Activated naive CD4-positive, alpha-beta T cell treated with anti-CD3 and anti-CD28 coated beads, Interleukin-2, amount 50 U/mL, for 24 hours (primary cell): ENCODE results near the gene VMP1.
"Not testable (repeated sequence)": the region's sequence is repeated elsewhere in the genome, so short reads cannot be mapped to it uniquely, and the experiment has no call there.

Experiments used
- H3K27ac Mint-ChIP-seq: one replicate; pipeline ENCODE4 v1.8.0; 2021; ENCODE audit warnings: mild to moderate bottlenecking, mixed read lengths
- H3K27me3 Mint-ChIP-seq: one replicate; pipeline ENCODE4 v1.8.0; 2021; ENCODE audit warnings: mixed read lengths
- H3K36me3 Mint-ChIP-seq: one replicate; pipeline ENCODE4 v1.8.0; 2021; ENCODE audit warnings: mixed read lengths
- H3K4me1 Mint-ChIP-seq: one replicate; pipeline ENCODE4 v1.8.0; 2021; ENCODE audit warnings: mixed read lengths
- H3K4me3 Mint-ChIP-seq: one replicate; pipeline ENCODE4 v1.8.0; 2021; ENCODE audit warnings: mild to moderate bottlenecking, mixed read lengths
- H3K9me3 Mint-ChIP-seq: one replicate; pipeline ENCODE4 v1.8.0; 2021; ENCODE audit warnings: mixed read lengths

VMP1 gene

DNA sequence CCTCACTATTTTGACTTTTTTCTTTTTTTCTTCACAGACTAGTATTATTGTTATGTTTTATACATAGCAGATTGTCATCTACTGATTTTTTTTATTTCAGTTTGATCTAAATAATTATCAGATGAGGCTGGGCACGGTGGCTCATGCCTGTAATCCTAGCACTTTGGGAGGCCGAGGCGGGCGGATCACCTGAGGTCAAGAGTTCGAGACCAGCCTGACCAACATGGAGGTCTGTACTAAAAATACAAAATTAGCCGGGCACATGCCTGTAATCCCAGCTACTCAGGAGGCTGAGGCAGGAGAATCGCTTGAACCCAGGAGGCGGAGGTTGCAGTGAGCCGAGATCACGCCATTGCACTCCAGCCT is 85.0 kb downstream of the VMP1 start:
- not testable (repeated sequence) for H3K27me3 Mint-ChIP-seq, H3K9me3 Mint-ChIP-seq, H3K4me3 Mint-ChIP-seq
- peaks cover 23% of the 10 kb centered on the region for H3K4me1 Mint-ChIP-seq
- H3K36me3 Mint-ChIP-seq, result peaks cover 16% of the 10 kb centered on the region
- peak overlapping the region; percentile 41 for H3K27ac Mint-ChIP-seq

DNA sequence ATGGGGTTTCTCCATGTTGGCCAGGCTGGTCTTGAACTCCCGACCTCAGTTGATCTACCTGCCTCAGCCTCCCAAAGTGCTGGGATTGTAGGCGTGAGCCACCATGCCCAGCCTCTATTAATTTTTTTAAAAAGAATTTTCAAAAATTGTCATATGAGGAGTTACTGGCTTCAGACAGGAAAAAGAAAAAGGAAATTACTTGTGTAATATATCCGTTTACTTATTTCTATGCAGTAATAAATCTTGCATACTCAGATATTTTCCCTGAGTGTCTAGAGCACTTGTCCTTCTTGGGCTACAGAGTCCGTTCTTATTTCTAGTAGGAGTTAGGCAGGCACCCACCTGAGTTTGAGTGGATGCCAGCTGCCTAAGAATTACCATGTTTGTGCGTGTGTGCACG is 85.8 kb downstream of the VMP1 start:
- H3K9me3 Mint-ChIP-seq, result no peaks in the 10 kb centered on the region
- no peaks in the 10 kb centered on the region for H3K27me3 Mint-ChIP-seq
- no peak overlapping the region for H3K27ac Mint-ChIP-seq
- no peak overlapping the region for H3K4me3 Mint-ChIP-seq
- peaks cover 16% of the 10 kb centered on the region for H3K36me3 Mint-ChIP-seq
- H3K4me1 Mint-ChIP-seq, result peaks cover 23% of the 10 kb centered on the region

DNA sequence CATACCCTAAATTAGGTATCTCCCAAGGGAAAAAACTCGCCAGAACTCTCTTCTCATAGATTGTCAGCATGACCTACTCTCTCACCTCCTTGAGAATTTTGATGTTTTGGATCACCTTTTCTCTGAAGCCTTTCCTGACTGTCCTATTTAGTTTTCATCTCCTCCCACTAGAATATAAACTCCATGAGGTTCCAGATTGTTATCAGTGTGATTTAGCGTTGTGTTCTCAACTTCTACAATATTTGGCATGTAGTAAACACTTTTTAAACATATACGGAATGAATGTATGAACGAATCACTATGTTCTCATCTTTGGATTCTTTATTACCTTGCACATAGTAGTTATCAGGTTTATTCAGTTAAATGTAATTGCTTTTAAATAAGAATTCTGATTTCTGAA is 88.7 kb downstream of the VMP1 start:
- no peak overlapping the region for H3K4me3 Mint-ChIP-seq
- H3K9me3 Mint-ChIP-seq, result no peaks in the 10 kb centered on the region
- H3K27ac Mint-ChIP-seq, result peak overlapping the region; percentile 14
- H3K36me3 Mint-ChIP-seq, result peaks cover 14% of the 10 kb centered on the region
- H3K4me1 Mint-ChIP-seq, result peaks cover 20% of the 10 kb centered on the region
- no peaks in the 10 kb centered on the region for H3K27me3 Mint-ChIP-seq

DNA sequence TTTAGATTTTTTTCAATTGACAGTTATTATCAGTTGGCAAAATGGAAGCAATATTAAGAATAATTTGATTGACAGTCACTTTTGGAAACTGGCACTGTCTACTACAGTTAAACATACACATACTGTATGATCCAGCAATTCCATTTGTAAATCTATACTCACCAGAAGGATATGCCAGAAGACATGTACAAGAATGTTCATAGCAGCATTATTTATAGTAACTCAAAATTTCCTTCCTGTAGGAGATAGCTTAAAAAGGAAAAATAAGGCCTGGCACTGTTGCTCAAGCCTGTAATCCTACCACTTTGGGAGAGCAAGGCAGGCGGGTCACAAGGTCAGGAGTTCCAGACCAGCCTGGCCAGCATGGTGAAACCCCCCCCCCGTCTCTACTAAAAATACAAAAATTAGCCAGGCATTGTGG is 89.3 kb downstream of the VMP1 start:
- Mint-ChIP-seq H3K9me3 (no peaks in the 10 kb centered on the region), H3K27ac (no peak overlapping the region), H3K36me3 (peaks cover 12% of the 10 kb centered on the region), H3K27me3 (no peaks in the 10 kb centered on the region), H3K4me3 (no peak overlapping the region), H3K4me1 (peaks cover 17% of the 10 kb centered on the region)

DNA sequence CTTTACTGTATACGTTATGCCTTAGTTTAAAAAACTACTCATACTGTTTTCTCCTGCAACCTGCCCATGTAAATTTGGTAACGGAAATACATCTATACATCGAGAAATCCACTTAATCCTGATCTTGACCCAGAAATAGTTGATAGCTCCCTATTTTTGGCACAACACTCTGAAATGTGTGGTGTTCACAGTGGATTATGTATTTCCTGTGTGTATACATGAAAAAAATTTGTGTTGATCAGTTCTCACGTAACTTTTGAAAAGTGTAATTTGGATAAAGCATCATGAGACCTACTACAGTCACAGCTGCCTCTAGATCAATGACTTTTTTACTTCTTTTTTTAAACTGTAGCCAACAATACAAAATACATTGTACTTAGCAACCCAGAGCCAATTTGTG is 90.7 kb downstream of the VMP1 start:
- no peak overlapping the region for H3K4me3 Mint-ChIP-seq
- H3K36me3 Mint-ChIP-seq, result peaks cover 8% of the 10 kb centered on the region
- H3K4me1 Mint-ChIP-seq, result peaks cover 18% of the 10 kb centered on the region
- no peaks in the 10 kb centered on the region for H3K9me3 Mint-ChIP-seq
- no peaks in the 10 kb centered on the region for H3K27me3 Mint-ChIP-seq
- H3K27ac Mint-ChIP-seq, result no peak overlapping the region

DNA sequence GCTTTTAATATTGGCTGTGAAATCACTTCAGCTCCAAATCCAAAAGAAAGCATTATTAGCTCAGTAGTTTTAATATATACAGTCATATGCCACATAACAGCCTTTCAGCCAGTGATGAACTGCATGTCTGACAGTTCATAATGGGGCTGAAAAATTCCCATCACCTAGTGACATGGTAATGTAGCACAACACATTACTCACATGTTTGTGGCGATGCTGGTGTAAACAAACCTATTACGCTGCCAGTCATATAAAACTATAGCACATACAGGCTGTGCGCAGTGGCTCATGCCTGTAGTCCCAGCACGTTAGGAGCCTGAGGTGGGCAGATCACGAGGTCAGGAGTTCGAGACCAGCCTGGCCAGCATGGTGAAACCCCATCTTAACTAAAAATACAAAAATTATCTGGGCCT is 93.1 kb downstream of the VMP1 start:
- H3K27ac Mint-ChIP-seq, result no peak overlapping the region
- no peaks in the 10 kb centered on the region for H3K27me3 Mint-ChIP-seq
- peaks cover 4% of the 10 kb centered on the region for H3K36me3 Mint-ChIP-seq
- H3K4me3 Mint-ChIP-seq, result no peak overlapping the region
- peaks cover 22% of the 10 kb centered on the region for H3K4me1 Mint-ChIP-seq
- no peaks in the 10 kb centered on the region for H3K9me3 Mint-ChIP-seq

DNA sequence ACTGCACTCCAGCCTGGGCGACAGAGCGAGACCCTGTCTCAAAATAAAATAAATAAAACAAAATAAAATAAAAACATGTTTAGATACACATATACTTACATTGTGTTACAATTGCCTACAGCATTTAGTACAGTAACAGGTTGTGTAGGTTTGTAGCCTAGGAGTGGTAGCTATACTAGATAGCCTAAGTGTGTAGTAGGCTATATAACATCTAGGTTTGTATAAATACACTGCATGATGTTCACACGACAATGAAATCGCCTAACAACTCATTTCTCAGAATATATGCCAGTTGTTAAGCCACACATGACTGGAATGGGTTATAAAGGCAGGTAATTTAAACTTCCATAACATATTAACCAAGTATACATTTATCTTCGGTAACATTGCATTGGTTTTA is 94.7 kb downstream of the VMP1 start:
- Mint-ChIP-seq H3K4me3 (no peak overlapping the region), H3K36me3 (no peaks in the 10 kb centered on the region), H3K4me1 (peaks cover 18% of the 10 kb centered on the region), H3K9me3 (no peaks in the 10 kb centered on the region), H3K27me3 (no peaks in the 10 kb centered on the region), H3K27ac (no peak overlapping the region)

DNA sequence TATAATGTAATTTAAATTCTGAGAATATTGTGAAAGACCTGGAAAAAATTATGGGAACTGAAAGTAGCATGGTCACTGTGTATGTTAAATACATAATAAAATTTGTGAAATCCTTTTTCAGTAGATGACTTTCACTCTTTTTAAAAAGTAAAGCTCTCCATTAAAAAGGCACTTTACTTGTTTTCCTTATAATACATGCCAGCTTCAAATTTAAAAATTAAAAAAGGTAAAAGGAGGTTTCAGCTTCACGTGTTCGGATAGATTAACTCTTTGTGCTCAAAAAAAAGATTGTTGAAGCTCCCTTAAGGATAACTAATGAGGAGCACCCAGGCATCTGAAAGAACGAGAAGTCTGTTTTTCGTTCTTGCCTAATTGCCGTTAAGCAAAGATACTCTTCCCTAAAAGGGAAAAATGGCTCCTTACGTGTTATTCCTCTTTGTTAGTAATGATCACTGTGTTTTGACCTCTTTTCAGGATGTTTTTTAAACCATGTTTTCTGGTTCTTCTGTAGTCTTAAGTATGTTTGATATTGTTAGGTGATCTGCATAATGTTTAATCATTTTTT is 97.5 kb downstream of the VMP1 start:
- H3K36me3 Mint-ChIP-seq, result peaks cover 4% of the 10 kb centered on the region
- H3K4me1 Mint-ChIP-seq, result peaks cover 12% of the 10 kb centered on the region
- H3K9me3 Mint-ChIP-seq, result no peaks in the 10 kb centered on the region
- no peaks in the 10 kb centered on the region for H3K27me3 Mint-ChIP-seq
- H3K27ac Mint-ChIP-seq, result no peak overlapping the region
- H3K4me3 Mint-ChIP-seq, result no peak overlapping the region

DNA sequence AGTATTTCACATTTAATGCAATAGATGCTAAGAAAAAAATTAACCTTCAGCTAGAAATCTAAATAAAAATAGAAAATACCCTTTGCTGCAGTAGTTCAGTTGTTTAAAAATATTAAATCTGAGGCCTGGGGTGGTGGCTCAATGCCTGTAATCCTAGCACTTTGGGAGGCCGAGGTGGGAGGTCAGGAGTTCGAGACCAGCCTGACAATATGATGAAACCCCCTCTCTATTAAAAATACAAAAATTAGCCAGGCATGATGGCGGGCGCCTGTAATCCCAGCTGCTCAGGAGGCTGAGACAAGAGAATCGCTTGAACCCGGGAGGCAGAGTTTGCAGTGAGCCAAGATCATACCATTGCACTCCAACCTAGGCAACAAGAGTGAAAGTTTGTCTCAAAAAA is 98.9 kb downstream of the VMP1 start:
- H3K27me3 Mint-ChIP-seq, H3K27ac Mint-ChIP-seq, H3K4me3 Mint-ChIP-seq, H3K9me3 Mint-ChIP-seq, H3K36me3 Mint-ChIP-seq: not testable (repeated sequence)
- peaks cover 12% of the 10 kb centered on the region for H3K4me1 Mint-ChIP-seq

DNA sequence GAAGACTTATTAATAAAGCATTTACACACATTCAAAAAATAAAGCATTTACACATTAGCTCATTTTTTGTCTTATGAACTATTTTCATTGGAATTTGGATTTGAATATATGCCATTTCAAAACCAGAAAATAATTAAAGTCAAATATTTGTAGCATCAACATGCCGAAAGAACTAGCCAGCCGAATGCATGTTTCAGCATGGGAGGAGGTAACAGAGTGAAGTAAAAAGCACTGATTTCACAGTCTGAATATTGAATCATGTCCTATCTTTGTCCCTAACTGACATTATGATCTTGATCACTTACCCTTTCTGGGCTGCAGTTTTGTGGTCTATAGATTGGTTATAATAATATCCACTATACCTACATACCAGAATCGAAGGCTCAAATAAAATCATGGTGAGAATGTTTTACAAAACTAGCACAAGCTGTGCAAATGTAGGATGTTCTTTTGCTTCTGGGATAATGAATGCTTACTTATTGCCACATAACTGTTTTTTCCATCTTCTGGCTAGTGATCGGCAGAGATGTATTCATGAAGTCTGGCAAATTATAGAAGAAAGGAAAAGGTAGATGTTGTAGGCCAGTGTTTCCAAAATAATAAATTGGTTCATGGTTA is 100.5 kb downstream of the VMP1 start:
- Mint-ChIP-seq H3K9me3 (no peaks in the 10 kb centered on the region), H3K4me1 (peaks cover 21% of the 10 kb centered on the region), H3K36me3 (peaks cover 12% of the 10 kb centered on the region), H3K27ac (peak overlapping the region; percentile 19), H3K27me3 (no peaks in the 10 kb centered on the region), H3K4me3 (no peak overlapping the region)

DNA sequence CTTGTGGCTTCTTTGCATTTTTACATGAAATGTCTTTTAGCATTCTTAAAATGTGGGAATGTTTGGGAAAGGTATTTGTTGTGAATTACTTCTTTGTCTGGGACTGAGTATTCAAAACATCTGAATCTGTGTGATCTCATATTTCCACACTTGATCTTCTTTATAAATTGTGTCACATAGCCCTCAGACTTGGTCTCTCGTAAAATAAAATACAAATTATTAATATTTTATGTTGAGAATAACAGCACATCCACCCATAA is 103.4 kb downstream of the VMP1 start:
- Mint-ChIP-seq H3K4me3 (no peak overlapping the region), H3K27ac (no peak overlapping the region), H3K27me3 (no peaks in the 10 kb centered on the region), H3K9me3 (no peaks in the 10 kb centered on the region), H3K4me1 (peaks cover 16% of the 10 kb centered on the region), H3K36me3 (peaks cover 13% of the 10 kb centered on the region)

DNA sequence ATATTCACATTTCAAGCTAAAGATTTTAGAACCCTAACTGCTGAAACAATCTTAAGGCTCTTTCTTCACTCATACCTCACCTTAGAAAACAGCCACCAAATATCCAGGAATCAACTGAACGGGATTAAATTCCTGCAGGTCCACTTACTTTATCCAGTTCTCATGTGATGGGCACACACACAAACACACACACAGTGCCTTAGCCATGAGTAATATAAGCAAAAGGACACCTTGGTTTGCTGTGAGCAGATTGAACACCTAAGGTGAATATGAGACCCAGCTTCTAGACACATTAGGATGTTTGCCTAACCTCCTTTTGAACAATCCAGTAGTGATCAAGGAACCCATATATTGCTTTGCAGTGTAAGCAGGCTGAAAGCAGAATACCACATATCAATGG is 103.8 kb downstream of the VMP1 start:
- no peak overlapping the region for H3K4me3 Mint-ChIP-seq
- no peaks in the 10 kb centered on the region for H3K27me3 Mint-ChIP-seq
- peaks cover 16% of the 10 kb centered on the region for H3K4me1 Mint-ChIP-seq
- no peak overlapping the region for H3K27ac Mint-ChIP-seq
- H3K36me3 Mint-ChIP-seq, result peaks cover 17% of the 10 kb centered on the region
- no peaks in the 10 kb centered on the region for H3K9me3 Mint-ChIP-seq

DNA sequence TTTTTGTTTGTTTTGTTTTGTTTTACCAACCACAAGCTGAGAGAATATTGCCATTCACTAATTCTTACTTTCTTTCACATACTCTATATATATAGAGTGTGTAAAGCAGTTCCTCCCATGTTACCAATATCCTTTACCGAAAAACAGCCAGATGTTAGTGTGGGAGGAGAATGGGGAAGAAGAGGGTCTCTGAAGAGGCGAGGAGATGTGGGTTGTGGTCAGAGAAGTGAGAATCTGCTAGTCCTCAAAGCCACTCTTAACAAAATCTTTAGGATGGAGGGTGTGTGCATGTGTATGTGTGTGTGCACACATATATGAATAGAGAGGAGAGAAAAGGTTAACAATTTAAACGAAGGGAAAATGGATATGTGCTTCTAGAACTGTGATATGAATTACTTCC is 104.7 kb downstream of the VMP1 start:
- Mint-ChIP-seq H3K4me3 (no peak overlapping the region), H3K9me3 (no peaks in the 10 kb centered on the region), H3K27me3 (no peaks in the 10 kb centered on the region), H3K36me3 (peaks cover 19% of the 10 kb centered on the region), H3K27ac (no peak overlapping the region), H3K4me1 (peaks cover 16% of the 10 kb centered on the region)

DNA sequence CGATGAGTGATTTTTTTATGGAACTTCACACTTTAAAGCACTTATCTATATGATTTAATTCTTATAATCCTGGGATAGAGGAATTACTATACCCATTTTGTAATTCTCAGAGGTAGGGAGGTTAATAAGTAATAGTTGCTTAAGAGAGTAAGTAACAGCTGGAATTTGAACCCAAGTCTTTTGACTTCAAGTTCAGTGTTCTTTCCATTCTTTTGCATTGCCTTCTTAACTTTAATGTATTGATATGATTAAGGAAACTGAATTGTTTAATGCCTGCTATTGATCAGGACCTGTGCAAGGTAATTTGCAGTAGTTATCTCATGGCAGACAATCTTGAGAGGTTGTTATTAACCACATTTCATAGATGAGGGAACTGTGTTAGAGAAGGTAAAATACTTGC is 106.8 kb downstream of the VMP1 start:
- no peaks in the 10 kb centered on the region for H3K27me3 Mint-ChIP-seq
- H3K36me3 Mint-ChIP-seq, result peaks cover 14% of the 10 kb centered on the region
- no peak overlapping the region for H3K27ac Mint-ChIP-seq
- peaks cover 10% of the 10 kb centered on the region for H3K4me1 Mint-ChIP-seq
- H3K9me3 Mint-ChIP-seq, result no peaks in the 10 kb centered on the region
- no peak overlapping the region for H3K4me3 Mint-ChIP-seq

DNA sequence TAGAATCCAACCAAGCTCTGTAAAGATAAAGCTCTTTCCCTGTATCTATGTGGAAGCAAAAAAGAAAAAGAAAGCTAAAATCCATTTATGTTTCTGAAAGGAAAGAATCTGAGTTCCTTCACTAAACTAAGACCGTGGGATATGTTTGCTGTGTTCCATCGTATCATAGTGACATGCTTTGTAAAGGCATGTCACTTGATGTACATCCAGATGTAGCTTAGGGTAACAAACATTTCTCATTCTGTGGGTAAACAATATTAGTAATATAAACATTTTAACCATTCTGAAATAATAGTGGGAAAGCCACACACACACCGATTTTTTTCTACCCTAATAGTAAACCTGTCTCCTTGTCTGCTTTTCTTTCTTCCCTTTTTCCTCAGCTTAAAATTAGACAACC is 107.2 kb downstream of the VMP1 start:
- H3K36me3 Mint-ChIP-seq, result peaks cover 14% of the 10 kb centered on the region
- H3K27ac Mint-ChIP-seq, result no peak overlapping the region
- H3K4me1 Mint-ChIP-seq, result peaks cover 10% of the 10 kb centered on the region
- H3K4me3 Mint-ChIP-seq, result no peak overlapping the region
- no peaks in the 10 kb centered on the region for H3K9me3 Mint-ChIP-seq
- H3K27me3 Mint-ChIP-seq, result no peaks in the 10 kb centered on the region

DNA sequence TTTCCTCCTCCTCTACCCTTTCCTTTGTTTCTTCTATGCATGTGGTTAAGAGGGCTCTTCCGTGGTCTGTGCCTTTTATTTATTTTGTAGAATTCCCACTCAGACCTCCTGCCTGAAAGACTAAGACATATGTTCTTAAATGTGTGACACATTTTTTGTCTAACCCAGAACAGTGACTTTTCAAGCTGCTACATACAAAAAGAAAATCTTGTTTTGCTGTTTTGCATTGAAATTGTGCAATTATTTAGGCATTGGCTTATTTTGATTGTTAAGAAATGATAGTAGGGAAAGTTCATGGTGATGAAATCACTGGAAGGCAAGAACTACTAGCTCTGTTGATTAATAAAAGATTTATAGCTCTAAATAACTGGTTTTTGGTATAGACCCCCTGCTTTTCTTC is 108.5 kb downstream of the VMP1 start:
- no peaks in the 10 kb centered on the region for H3K27me3 Mint-ChIP-seq
- H3K9me3 Mint-ChIP-seq, result no peaks in the 10 kb centered on the region
- no peak overlapping the region for H3K4me3 Mint-ChIP-seq
- H3K27ac Mint-ChIP-seq, result no peak overlapping the region
- H3K4me1 Mint-ChIP-seq, result peaks cover 10% of the 10 kb centered on the region
- peaks cover 17% of the 10 kb centered on the region for H3K36me3 Mint-ChIP-seq

DNA sequence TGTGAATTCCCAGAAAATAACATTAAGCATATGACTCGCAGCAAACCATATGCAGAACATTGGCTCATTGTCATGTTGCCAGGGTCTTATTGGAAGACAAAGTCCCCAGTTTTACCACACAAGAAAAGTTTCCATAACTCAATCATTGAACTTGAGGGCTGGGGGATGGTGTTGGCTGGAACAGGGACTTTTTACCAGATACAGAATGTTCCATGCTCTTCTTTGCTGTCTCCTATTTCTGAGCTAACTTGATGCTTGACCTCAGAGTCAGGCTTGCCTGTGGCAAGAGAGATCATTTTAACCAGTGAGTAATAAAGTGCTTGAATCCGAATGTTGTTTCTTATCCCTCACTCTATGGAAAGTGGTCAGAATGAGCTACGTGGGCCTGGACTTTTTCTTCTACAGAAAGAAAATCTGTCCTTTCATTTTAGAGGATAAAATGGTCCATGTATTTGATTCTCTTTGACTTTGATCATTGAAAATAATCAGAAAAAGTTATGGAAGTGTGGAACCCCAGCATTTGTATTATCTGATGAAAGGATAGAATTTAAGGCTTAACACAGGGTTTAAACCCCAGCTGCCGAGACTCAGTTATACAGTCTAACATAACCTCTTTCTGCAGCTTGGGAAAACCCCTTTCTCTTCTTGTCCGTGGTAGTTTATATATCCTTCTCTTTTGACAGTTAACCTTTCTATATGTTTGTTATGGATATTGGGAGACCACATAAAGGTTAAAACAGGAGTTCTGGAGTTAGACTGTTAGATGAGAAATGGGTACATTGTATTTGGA is 118.3 kb downstream of the VMP1 start:
- H3K9me3 Mint-ChIP-seq, result no peaks in the 10 kb centered on the region
- peak overlapping the region; percentile 100 for H3K27ac Mint-ChIP-seq
- H3K4me3 Mint-ChIP-seq, result peak overlapping the region; percentile 88
- H3K27me3 Mint-ChIP-seq, result no peaks in the 10 kb centered on the region
- H3K36me3 Mint-ChIP-seq, result peaks cover 12% of the 10 kb centered on the region
- peaks cover 57% of the 10 kb centered on the region for H3K4me1 Mint-ChIP-seq
